SH-SY5Y (cell line): ENCODE data around the gene MFGE8.
A peak's percentile ranks its signal among the peaks of the same experiment; 100 is the strongest.

Experiments used
- GATA2 ChIP-seq: IDR thresholded peaks from 2 replicates; pipeline ENCODE4 v1.6.1; 2011; ENCODE audit warnings: mild to moderate bottlenecking, low read depth, low read length
- GATA3 ChIP-seq: IDR thresholded peaks from 2 replicates; pipeline ENCODE4 v1.6.1; 2011; ENCODE audit warnings: low read depth, mild to moderate bottlenecking, low read length, moderate library complexity

The MFGE8 gene

DNA sequence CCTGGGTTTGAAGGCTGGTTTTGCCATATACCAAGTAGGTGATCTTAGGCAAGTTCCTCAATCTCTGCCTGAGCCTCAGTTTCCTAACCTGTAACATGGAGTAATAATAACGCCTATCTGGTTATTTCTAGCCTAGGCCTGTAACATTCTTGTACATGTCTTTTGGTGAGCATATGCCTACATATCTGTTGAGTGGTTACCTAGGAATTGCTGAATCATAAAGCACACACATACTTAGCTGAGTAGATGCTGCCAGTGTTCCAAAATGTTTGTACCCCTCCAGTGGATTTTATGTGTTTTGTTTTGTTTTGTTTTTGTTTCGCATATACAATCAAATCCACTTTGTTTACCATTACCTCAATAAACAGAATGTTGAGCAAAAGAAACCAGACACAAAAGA, 17.4 kb upstream of the MFGE8 start:
- no peak for TF ChIP-seq GATA3
- TF ChIP-seq GATA2, result no peak

DNA sequence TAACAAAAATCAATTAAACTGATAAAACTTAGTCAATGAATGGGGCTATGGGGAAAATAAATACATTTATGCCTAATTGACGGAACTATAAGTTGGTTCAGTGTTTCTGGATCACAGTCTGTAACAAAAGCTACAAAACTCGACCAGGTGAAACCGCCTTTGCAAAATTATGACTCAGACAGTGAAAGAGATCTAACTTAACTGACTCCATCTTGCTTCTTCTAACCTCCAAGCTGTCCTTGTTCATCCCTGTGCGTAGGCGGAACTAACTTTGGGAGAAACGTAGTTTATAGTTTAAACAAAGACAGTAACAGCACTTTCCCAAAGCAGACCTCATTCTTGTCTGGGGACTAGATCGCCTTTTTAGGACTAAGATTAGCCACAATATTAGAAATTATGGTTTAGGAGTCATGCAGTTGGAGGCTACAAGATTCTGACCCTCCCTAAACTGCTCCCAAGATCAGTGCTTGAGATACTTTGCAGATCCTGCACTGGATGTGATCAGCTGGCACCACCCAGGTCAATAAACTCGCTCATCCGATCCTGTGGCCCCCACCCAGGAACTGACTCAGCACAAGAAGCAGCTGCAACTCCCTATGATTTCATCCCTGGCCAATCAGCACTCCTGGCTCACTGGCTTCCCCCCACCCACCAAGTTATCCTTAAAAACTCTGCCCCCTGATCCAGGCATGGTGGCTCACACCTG, 7.2 kb upstream of the MFGE8 start:
- TF ChIP-seq GATA3 (no peak), GATA2 (no peak)

DNA sequence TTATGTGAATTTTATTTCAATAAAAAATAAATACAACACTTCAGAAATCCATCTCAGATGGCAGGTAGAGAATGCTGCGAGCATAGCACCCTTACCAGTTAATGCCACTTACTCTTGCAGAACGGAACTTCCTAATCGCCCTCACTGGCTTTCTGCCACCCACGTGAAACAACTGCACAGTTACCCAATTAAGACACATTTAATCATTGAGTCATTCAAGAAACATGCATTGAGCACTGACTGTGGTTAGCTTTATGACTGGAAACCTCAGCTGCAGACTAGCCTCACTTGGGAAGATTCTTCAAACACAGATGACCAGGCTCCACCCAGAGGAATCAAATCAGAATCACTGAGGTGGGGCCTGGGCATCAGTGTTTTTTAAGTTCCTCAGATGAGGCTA, 5.6 kb upstream of the MFGE8 start:
- TF ChIP-seq GATA3 (no peak), GATA2 (no peak)

DNA sequence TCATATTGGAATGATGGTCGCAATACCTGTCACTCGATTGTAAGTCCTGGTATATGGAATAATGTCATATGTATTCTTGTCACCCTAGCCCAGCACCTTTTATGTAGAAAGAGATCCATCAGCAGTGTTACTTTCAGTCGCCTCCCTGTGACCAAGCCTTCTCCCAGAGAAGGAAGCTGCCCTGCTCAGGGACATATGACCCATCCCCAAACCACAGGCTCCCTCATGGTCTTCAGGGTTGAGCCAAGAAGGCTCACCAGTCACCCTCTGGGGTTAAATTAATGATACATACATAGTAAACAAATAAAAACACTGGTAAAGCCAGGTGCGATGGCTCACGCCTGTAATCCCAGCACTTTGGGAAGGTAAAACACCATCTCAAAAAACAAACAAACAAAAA, 4.6 kb upstream of the MFGE8 start:
- TF ChIP-seq GATA3, result no peak

DNA sequence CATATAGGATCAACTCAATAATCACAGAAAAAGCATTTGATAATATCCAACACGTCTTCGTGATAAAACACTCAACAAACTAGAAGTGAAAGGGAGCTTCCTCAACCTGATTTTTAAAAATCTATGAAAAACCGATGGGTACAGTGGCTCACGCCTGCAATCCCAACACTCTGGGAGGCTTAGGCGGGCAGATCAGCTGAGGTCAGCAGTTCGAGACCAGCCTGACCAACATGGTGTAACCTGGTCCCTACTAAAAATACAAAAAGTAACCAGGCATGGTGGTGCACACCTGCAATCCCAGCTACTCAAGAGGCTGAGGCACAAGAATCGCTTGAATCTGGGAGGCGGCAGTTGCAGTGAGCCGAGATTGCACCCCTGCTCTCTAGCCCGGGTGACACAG, 2.2 kb upstream of the MFGE8 start:
- TF ChIP-seq GATA3 (no peak), GATA2 (no peak)

DNA sequence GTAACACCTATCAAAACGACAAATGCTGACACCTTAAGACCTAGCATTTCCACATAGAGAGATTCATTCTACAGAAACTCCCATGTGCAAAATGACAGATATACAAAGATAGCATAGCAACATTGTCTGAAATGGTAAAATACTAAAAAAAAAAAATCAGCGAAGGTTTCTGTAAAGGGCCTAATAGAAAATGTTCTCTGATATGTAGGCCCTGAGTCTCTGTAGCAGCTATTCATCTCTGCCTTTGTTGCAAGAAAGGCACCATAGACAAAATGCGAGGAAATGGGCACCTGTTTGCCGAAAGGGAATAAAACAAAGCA, 631 bp upstream of the MFGE8 start:
- TF ChIP-seq GATA2 (no peak), GATA3 (no peak)

DNA sequence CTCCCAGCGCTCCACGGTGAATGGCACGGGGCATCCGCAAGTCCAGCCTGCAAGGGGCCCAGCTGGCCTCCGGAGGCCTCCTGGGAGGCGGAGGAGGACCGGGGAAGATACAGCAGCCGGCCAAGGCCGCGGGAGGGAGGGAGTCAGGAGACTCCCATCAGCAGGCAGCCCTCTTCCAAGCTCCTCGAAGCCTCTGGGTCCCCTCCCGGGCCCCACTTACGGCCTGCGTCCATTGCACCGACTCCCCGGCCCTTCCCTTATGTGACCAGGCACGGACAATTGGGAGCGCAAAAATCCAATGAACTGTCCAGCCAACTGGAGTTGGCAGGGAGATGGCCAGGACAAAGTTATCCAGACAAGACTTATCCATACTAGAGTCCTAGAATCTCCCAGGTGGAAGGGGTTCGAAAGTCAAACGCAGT, 668 bp downstream of the MFGE8 start:
- TF ChIP-seq GATA3 (no peak), GATA2 (no peak)

DNA sequence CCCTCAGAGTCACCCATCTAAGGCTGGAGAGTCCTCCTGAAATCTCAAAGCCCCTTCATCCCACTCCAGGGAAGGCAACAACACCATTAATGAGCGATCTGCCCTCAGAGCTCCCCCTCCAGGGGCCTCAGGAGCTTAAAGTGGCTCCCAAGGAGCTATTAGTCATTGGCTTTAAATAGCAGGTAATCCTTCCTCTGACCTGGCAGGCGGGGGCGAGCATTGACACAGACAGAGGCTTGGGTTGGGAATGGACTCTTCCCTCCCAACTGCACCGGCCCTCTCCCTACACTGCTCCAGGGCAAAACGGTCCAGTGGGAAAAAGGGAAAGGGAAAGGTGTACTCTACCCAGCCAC, 1.4 kb downstream of the MFGE8 start:
- no peak for TF ChIP-seq GATA2
- TF ChIP-seq GATA3, result no peak

DNA sequence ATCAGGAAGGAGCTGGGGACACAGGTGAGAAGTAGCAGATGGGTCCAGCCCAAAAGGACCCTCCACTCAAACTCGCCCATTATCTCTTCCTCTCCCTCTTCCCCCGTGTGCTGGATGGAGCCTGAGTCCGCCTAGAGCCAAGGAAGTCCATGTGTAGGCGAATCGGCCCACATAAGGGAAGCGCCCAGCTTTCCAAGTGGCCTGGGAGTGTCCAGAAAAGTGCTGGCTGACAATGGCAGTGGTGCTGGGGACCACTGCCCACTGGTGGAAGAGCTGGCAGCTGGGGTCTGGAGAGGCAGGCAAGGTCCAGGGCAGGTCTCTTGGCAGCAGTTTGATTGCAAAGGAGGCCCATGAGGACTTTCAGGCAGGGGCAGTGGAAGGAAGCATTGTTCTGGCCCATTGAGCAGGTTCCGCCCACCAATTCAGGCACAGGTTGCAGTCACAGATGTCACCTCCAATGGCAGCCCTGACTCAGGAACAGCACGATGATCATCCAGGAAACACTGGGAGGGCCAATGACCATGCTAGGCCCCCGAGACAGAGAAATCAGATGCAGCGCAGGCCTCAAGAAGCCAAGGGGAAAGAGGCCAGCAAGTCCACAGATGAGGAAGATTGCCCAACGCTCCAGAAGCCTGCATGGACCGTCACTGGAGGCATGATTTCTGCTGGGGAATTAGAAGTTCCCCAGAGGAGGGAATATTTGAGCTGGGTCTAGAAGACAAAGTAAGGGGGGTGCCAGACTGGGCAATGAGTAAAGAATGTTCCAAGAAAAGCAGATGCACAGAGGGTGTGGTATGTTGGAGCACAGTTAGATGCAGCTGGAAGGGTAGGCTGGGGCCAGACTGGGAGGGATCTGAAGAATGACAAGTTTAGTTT, 3.0 kb downstream of the MFGE8 start:
- TF ChIP-seq GATA3 (no peak), GATA2 (no peak)

DNA sequence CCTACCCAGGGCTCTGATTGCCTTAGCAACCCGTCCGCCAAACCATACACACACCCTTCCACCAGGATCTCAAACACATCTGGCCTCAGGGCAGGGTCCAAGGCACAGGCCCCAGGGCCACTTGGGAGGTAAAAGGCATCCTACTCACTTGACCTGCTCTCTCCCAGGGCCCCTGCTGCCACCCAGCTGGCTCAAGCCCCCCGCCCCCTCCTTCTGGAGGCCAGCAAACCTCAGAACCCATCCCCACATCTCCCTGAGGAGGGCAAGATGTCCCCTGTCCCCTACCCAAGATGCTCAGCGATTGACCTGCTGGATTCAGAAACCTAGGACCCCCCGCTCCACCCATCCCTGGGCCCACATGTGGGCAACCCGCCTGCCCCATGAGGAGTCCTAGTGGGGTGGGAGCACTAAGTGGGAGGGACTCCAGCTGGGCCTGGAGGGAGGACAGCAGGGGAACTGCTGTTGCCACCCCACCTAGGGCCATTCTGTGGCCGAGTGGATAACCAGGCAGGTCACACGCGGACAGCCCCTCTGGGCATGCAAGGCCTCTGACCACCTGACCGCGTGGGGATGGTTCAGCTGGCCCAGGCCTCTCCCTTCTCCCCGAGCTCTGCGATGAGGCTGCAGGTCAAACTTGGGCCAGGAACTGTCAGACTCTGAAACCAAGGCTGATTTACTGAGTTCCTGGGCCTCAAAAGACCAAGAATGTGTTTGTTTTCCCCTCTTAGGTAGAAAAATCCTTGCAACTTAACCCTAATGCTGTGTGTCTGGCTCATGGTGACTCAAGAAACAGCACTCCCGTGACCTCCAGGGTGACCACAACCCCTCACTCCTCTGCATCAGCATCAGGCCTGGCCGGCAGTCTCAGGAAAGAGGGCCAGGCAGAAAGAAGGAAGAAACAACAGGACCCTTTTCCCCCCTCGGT, 4.2 kb downstream of the MFGE8 start:
- TF ChIP-seq GATA3 (no peak), GATA2 (no peak)

DNA sequence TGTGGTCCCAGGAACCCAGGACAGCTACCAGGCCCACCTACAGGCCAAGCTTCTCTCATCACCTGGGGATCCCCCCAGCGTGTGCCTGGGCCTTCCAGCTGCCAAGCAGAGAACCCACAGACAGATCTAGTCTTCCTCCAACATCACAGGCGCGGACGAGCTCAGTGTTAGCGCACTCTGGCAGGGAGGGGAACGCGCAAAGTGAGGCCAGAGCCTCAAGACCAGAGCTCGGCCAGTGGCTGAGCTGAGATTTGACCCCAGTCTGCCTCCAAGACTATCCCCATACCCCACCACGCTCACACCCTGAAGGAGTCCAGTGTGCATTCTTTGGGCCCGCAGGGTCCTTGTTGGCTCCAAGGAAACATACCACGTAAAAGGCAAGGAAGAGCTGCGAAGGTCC, 5.1 kb downstream of the MFGE8 start:
- TF ChIP-seq GATA3 (no peak), GATA2 (no peak)

DNA sequence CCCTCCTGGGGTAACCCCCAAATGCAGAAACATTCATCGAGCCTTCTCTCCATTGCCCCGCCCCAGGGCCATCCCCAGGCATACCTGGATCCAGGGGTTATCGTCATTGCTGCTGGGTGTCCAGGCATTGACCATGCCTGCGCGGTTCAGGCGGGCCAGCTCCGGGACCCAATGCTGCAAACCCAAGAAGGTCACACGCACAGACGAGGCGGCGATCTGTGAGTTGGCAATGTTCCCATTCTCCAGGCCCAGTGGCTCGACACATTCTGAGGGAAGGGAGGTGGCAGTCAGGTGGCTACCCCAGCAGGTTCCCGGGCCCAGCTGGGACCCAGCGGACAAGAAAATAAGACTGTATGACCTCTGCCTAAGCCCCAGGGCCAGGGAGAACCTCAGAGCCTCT, 6.1 kb downstream of the MFGE8 start:
- TF ChIP-seq GATA3, result no peak
- no peak for TF ChIP-seq GATA2

DNA sequence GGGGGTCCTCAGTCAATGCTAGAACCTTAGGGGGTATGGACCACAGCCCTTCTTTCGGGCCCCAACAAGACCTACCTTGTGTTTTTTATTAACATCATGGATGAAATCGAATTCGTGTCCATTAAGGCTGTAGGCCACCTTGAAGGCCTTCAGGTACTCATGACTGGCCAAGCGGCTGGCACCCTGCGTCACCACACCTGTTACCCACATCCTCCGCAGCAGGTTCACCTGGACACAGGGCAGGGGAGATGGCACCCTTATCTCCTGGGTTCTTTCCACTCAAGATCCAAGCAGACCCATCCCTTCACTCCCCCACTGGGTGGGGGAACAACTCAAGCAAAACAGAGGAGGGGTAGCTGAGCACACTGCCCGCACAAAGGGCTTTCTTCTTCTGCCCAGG, 6.6 kb downstream of the MFGE8 start:
- TF ChIP-seq GATA3 (no peak), GATA2 (no peak)

DNA sequence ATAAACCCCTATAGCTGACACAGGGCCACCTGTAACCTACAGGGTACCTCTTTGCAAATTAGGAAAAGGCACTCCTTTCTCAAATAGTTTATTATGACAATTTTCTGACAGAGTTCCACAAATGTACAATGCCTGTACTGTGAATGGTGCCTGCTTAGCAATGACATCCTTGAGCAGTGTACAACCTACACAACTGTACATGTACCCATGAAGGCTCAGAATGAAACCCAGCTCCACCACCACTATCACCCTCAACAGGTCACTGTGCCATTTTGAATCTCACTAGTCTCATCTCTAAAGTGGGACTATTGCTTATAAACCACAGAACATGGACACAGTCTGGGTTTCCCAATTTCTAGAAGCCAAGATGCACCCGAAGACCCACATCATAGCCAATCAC, 7.0 kb downstream of the MFGE8 start:
- TF ChIP-seq GATA2 (no peak), GATA3 (no peak)

DNA sequence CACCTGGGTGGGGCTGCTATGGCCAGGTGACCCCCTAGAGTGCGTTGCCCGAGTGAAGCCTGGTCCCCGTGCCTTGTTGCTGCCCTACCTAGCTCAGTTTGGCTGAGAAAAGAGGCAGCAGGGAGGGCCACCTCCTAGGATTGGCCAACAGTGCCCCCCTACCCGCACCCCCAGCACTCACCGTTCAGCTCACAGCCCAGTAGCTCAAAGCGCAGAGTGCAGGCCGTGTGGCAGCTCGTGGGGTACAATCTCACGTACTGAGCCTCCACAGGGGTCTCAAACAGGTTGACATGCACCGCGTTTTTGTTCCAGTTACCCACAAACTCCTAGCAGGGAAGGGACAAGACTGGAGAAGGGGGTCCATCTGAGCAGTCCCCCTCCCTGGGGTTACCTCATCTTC, 7.6 kb downstream of the MFGE8 start:
- TF ChIP-seq GATA3 (no peak), GATA2 (no peak)

DNA sequence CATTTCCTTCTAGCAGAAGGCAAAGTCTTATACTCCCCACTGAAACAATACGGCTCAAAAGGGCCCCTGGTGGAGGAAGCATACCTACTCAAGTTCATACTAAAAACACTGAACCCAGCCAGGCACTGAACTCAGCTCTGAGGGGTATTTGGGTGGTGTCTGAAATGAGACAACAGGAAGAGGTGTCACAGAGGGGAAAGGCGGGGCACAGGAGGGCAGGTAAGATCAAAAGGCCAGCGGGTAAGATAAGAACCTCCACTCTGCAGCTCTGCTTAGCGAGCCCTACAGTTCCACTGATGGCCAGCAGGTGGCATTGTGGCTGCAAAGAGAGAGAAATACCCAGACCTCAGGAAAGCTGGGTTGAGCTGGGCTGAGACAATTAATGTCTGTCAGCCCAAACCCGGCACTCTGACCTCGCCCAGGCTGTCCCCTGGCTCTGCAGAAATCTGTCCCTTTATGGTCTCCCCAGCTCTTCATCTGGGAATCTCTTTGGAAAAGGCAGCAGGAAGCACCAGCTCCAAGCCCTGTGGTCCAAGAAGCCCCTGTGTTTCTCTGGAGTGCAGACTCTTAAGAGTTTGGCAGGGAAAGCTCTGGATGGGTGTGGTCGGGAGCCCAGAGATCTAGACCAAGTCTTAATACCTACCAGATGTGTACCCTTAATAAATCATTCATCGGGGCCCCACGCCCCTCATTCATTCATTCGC, 8.4 kb downstream of the MFGE8 start:
- no peak for TF ChIP-seq GATA3
- peak; percentile 70 for TF ChIP-seq GATA2
